Measurements from ENCODE around the gene TM7SF2.
"Not testable (repeated sequence)": the region's sequence is repeated elsewhere in the genome, so short reads cannot be mapped to it uniquely, and the experiment has no call there.

TM7SF2 gene

DNA sequence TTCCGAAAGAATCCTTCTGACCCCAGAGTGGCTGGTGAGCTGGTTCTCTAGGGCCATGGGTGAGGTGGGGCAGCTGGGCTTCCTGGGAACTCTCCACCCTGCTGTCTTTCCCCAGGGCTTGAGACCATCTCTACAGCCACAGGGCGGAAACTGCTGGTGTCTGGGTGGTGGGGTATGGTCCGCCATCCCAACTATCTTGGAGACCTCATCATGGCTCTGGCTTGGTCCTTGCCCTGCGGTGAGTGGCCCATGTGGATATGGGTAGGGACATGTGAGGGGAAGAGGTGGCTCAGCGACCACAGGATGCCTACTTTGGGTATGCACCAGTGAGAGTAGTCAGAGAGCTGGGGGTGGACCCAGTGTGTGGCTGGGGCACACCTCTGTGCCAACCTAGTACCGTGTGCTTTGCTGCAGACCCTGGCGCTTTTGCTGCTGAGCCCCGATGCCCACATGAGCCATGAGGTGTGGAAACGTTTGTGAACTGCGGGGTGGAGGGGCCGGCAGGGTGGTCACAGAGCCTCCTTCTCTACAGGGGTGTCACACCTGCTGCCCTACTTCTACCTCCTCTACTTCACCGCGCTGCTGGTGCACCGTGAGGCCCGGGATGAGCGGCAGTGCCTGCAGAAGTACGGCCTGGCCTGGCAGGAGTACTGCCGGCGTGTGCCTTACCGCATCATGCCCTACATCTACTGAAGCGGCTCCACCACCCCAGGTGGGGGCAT is 3.9 kb downstream of the TM7SF2 start:
- no peak for DNase-seq

DNA sequence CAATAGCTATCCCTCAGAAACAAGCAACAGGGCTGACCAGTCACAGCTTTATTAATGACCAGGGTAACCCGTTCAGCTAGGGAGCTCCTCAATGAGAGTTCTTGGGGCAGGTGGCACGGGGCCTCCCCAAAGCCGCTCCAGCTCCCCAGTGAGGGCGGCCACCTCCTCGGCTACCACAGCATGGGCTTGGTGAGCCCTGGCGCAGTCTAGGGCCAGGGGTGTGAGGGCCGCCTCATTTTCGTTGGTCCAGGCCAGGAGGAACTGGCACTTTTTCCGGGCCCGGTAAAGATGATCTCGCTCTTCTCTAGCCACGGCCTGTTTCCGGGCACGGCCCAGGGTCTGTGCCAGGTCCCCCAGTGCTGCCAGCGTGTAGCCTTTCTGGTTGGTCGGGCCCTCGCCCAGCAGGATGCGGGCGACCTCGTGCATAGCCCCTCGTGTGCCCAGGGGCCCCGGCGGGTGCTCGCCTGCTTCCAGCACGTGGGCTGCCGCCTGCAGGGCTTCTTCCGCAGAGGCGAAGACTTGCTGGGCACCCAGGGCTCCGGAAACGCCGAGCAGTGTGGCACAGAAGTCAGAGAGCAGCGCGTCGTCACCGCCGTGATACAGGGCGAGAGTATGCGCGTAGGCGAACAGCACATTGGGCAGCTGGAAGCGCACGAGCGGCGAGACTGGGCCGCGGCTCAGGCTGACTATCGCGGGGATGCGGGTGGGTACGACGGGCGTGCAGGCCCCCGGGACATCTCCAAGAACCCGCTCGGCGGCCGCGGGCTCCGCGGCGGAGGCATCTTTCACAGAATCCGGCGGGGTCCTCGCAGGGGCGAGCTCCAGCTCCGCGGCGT is 4.9 kb downstream of the TM7SF2 start:
- peak; percentile 52 to 74 (median 66) for DNase-seq

DNA sequence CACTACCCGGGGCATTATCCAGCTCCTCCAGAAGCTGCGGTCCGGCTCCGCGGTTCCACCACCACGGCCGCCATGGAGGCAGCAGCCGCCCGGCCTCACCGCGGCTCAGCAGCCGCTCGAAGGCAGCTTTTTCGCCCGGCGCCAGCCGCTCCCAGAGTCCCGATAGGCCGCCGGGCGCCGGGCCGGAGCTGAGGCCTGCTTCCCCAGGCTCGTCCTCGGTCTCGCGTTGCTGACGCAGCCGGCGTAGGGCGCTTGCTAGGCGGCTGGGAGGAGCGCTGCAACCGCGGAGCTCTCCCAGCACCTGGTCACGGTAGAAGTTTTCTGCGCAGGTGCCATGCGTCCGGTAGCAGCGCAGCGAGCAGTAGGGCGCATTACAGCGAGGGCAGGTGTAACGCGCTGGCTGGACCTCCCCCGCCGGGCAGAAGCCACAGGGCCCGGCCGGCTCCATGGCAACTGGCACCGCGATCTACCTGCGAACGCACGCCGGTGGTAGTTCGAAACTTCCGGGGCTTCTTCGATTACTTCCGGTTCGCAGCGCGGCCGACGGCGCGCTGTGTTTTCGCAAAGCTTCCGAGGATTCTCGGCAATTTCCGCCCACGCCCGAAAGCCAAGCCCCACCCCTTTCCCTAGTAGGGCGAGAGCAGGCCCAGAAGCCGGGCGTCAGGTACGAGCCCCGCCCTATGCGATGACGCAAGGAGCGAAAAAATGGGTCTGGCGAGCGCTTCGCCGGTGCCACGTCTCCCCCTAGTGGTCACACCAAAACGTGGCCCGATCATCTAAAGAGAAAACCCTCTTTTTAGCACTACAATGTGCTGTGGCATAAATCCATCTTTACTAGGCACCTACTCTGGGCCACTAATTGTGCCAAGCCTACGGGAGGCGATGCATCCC is 5.8 kb downstream of the TM7SF2 start, which contains the start of gene ZNHIT2:
Gene ZNHIT2 (minus strand): TSS at position 496 of the 891 bp plus-strand sequence. CDS start 48 bp downstream, at position 448.
- DNase-seq = peak; percentile 100

DNA sequence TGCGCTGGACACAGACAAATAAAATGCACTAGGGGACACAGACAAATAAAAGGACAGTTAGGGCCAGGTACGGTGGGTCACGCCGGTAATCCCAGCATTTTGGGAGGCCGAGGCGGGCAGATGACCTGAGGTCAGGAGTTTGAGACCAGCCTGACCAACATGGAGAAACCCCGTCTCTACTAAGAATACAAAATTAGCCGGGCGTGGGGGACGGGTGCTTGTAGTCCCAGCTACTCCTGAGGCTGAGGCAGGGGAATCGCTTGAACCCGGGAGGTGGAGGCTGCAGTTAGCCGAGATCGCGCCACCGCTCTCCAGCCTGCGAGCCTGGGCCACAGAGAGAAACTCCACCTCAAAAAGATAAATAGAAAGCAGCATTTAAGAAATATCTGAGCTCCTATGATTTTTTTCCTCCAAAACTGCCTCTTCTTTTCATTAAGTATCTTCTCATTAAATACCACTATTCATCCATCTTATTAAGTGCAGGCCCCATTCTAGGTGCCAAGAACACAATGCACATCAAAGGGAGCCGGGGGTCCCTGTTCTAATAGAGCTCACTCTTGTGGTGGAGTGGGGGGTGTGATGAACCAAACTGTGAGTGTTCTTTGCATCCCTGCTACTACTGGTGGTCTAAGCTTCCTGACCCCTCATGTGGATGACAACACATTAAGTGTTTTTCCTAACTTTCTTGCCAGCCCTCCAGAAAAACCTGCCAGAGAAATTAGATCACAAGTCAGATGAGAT is 6.6 kb downstream of the TM7SF2 start:
- DNase-seq = no peak

DNA sequence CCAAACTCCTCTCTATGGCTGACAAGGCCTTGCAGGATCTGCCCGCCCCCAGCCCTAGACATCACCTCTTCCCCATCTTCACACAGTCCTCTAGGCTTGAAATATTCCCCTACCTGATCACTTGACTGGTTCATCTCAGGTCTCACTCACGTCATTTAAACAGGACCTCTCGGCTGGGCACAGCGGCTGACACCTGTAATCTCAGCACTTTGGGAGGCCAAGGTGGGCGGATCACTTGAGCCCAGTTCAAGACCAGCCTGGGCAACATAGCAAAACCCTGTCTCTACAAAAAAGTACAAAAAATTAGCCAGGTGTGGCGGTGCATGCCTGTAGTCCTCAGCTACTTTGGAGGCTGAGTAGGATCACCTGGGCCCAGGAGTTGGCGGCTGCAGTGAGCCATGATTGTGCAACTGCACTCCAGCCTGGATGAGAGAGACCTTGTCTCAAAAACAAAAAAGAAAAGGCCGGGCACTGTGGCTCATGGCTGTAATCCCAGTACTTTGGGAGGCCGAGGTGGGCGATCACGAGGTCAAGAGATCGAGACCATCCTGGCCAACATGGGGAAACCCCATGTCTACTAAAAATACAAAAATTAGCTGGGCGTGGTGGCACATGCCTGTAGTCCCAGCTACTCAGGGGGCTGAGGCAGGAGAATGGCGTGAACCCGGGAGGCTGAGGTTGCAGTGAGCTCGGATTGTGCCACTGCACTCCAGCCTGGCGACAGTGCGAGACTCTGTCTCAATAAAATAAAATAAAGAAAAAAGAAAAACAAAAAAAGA is 7.4 kb downstream of the TM7SF2 start:
- DNase-seq = not testable (repeated sequence)

DNA sequence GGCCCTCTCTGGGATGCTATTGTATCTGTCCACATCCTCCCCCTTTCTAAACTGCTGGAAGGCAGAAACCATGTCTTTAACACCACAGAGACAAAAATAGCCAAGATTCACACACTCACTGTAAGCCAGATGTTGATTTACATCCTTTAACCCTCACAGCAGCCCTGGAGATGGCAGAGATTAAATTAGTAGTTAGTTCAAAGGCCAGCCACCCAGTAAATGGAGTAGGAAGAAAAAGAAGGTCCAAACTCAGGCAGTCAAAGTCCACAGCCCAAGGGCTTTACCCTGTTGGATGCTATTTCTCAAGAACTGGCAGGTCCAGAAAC is 8.0 kb downstream of the TM7SF2 start:
- DNase-seq = no peak

GRCh38 chr11:65120831-65121230 is 9.2 kb downstream of the TM7SF2 start:
- DNase-seq = no peak

DNA sequence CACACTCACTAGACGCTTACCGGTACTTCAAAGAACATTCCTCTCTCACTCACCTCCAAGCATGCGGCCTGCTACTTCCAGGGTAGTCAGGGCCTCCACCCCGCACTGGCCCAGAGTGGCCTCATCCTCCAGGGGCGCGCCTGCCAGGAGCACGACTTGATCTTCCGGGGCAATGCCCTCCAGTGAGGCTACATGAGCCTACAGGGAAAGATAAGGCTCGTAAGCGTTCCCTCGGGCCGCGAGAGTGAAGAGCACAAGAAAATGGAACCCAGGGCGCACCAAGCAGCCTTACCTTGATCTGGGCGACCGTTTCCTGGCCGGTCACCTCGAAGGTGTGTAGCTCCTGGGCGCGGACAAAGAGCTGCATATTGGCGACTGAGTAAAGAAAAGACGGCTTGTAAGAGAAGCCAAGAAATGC is 9.8 kb downstream of the TM7SF2 start:
- DNase-seq = peak; percentile 44 to 60 (median 46)

GRCh38 chr11:65121865-65122696 is 10.4 kb downstream of the TM7SF2 start, which contains the start of the genes FAU and MRPL49:
FAU (minus strand) TSS chr11:65122134; CDS start chr11:65121813, 321 bp downstream.
MRPL49 (plus strand) TSS chr11:65122321; CDS start chr11:65122347, 26 bp downstream.
- DNase-seq = peak; percentile 99

DNA sequence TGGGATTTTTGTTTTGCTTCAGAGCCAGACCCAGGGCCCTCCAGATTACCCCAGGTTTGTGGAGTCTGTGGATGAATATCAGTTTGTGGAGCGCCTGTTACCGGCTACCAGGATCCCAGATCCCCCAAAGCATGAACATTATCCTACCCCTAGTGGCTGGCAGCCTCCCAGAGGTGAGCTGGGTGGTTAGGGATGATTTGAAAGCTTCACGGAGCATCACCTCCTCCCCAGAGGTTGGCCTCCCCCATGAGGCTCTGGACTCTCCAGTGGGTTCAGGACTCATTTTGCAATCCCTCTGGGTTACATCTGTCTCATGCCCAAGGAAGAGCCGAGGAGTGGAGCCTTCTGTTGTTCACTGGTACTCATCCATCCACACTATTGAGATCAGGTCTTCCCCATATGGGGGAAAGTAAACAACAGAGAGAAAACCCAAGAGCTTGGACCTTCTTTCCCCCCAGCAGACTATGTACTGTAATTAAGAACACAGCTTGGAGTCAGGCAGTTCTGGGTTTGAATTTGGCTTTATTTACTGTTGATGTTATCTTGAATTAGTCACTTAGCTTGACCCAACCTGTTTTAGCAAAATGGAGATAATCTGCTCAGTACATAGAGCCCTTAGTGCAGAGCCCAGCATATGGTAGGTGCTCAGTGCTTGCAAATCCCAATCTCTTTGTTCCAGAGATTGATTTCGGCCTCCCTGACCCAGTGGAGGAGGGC is 13.0 kb downstream of the TM7SF2 start:
- DNase-seq = no peak

GRCh38 chr11:65125197-65126056 is 13.8 kb downstream of the TM7SF2 start:
- DNase-seq = no peak

DNA sequence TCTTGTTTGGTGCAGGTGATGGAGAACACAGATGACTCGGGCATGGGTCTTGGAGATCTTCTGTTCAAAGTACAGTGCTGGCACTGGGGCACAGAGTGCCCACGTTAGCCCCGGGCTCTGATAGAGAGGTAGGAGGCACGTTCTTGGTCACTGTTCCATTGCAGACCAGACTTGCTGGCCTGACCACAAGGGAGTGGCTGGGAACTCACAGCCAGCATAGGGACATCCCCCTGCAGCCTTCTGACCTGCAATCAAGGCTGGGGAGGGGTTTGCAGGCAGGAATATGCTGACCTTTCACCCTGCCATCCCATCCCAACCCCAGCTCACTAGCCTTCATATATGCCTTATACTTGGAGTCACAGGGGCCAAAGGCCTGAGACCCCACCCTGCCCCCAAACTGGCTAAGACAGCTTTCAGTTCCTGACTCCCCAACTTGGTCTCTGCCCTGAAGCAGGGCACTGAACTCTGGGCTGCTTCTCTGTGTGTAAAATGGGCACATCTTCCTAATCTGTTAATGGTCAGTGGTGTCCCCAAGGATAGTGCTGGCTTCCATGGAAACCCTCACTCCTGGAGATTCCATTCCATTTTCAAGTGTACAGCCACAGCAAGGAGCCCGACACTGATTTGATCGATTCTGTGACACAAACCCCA is 15.1 kb downstream of the TM7SF2 start:
- peak in 1 of 4 experiments; percentile 4 for DNase-seq

DNA sequence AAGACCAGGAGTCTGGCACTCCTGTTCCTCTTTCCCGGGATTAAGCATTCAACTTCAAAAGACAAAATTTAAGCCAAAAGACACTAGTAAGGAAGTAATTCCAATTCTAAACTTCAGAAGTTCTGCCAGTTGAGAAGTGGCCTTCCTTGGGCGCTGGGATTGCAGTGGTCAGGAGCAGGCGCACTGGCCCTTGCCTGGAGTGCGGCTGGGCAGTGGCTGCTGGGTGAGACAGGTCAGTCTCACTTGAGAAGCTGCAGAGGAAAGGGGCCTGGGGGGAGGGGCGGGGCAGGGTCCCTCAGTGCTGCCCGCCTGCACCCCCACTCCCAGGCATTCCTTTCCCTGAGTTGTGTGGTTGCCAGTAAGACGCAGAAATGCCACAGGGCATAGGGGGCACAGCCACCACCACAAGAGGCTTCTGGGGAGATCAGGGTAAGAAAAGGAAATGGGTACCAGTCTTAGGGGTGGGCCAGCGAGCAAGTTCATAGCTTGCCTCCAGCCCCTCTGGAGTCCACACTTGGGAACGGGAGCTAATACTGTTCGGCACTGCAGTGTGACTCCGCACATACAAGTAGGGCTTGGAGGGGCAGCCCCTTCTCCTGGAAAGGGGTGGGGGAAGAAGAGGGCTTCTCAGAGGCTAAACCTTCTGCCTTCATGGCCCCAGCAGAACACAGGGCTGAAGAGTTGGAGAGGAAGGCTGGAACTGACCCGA is 16.0 kb downstream of the TM7SF2 start:
- no peak for DNase-seq

DNA sequence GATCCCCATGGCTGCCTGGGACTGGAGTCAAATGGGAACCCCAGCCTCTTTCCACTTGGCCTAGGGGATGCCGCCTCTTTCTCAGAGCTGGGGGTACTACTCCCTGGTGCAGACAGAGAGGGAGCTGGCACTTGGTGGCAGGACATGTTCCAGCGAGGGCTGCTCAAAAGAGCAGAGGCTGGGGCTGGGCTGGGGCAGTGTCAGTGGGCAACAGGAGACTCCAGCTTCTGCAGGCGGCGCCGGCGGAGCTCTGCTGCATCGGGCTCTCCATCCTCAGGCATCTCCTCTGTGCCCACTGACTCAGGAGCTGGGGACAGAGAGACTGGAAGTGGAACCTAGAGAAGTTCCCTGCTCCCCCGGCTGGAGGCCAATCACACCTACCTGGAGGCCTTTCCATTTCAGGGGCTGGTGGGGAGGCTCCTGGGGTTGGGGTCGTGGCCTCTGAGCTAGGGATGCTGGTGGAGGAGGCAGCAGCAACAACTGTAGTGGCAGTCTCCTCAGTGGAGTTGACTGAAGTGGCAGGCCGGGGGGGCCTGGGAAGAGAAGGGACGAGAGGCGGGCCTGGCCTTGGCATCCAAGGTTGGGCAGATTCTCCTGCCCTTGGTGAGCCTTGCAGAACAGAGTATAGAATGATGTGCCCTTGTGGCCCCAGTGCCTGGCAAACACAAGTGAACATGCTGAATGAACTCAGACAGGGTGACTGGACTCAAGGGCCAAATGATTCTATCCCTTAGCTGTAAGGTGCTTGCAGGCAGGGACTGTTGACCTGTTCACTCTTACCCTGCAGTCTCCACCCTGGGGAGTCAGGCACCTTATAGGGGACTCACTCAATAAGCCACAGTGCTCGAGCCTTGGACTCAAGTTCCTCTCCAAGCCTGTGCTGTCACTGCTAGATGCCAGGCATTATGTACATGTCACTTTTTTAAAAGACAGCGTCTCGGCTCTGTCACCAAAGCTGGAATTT is 16.8 kb downstream of the TM7SF2 start:
- peak in 1 of 4 experiments; percentile 1 for DNase-seq

DNA sequence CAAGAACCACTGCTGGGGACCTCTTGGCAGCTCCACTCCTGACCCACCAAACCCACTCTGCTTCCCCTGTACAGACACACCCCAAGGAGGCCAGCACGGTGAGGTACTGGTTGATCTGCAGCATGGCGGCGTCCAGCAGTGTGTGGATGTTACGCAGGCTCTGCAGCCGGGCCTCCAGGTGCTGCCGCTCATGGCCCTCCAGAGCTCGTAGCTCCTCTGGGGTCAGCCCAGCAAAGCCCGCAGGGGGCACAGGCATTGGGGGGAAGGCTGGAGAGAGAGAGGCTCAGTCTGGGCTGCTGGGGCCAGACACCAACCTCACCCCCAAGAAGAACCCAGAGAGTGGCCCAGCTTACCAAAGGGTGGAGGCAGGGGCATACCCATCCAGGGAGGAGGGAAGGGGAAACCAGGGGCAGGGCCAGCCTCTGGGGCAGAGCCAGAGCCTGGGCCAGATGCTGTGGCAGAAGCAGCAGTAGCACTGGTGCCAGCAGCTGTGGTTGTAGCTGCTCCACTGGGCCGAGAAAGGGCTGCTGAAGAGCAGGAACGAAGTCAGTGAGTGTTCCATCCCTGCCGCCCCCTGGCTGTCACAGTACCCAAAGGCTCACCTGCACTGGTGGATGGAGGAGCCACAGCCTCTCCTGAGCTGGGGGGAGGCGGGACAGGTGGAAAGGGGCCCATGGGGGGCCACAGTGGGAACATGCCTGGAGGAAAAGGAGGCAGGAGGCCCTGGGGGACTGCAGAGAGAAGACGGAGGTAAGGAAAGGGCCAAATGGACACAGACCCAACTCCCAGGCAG is 18.2 kb downstream of the TM7SF2 start:
- peak in 1 of 4 experiments; percentile 1 for DNase-seq

Data from suppressor macrophage (primary cell).